Measurements from ENCODE around the gene FAM131A. TPM values are rescaled to one million over a fixed set of nuclear protein-coding genes. Genes with fewer than 3 reads are reported as not detected.

Gene FAM131A
- total and polyA plus RNA-seq, 8 donors, result 12.4 to 19.3 (median 14.9) TPM

DNA sequence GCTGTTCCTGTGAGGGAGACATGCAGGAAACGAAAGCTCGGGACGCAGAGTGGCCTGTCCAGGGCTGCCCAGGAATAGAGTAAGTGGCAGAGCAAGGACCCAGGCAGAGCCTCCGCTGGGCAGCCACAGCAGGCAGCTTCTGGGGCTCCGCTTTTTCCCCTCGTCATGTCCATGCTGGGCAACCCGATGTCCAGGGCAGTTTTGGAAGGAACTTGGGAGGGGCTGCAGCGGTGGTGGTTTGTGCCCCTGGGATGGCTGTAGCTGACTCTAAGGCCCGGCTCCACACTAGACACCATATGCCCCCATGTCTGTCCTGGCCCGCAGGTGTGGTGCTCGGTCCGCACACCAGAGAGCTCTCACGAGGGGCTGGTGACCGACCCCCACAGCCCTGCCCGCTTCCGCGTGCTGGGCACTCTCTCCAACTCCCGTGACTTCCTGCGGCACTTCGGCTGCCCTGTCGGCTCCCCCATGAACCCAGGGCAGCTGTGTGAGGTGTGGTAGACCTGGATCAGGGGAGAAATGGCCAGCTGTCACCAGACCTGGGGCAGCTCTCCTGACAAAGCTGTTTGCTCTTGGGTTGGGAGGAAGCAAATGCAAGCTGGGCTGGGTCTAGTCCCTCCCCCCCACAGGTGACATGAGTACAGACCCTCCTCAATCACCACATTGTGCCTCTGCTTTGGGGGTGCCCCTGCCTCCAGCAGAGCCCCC, 45.5 kb upstream of the FAM131A start:
- no peaks in the 10 kb centered on the region for H3K9me3 ChIP-seq
- ATAC-seq (no peak), DNase-seq (no peak)
- no peak overlapping the region for H3K27ac ChIP-seq
- H3K4me1 ChIP-seq, result no peaks in the 10 kb centered on the region
- no peaks in the 10 kb centered on the region for H3K36me3 ChIP-seq
- H3K27me3 ChIP-seq, result peaks cover 6 to 26% of the 10 kb centered on the region in 2 donors
- no peak for TF ChIP-seq CTCF (IDR thresholded peaks at IDR 0.05)
- intact Hi-C loops (cut with DNase I), result no loop called here
- no peak overlapping the region for H3K4me3 ChIP-seq

- DNase-seq, result no peak
- no peak overlapping the region for H3K4me3 ChIP-seq
- H3K9me3 ChIP-seq, result no peaks in the 10 kb centered on the region
- no peak for TF ChIP-seq CTCF (IDR thresholded peaks at IDR 0.05)
- intact Hi-C loops (cut with DNase I), result no loop called here
- ATAC-seq, result no peak
- H3K27me3 ChIP-seq, result no peaks in the 10 kb centered on the region
- H3K4me1 ChIP-seq, result peaks cover 5 to 18% of the 10 kb centered on the region in 2 donors
- H3K27ac ChIP-seq, result no peak overlapping the region
- H3K36me3 ChIP-seq, result peaks cover 0 to 7% of the 10 kb centered on the region in 2 donors
Measured at GRCh38 chr3:184295771-184296170, 41.6 kb upstream of the FAM131A start.

DNA sequence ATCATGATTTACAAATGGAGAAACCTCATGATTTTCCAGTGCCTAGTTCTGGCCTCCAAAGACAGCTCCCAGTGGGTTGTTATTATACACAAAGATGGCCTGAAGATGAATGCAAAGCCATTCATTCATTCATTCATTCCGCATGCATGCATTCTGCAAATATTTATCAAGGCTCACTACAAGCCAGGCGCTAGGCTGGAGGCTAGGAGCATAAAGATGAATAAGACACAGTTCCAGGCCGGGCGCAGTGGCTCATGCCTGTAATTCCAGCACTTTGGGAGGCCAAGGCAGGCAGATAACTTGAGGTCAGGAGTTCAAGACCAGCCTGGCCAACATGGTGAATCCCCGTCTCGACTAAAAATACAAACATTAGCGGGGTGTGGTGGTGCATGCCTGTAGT, 40.8 kb upstream of the FAM131A start:
- no peak overlapping the region for H3K27ac ChIP-seq
- H3K4me1 ChIP-seq, result peaks cover 5 to 25% of the 10 kb centered on the region in 2 donors
- no peak for DNase-seq
- ATAC-seq, result no peak
- peaks cover 0 to 15% of the 10 kb centered on the region in 2 donors for H3K36me3 ChIP-seq
- H3K27me3 ChIP-seq, result no peaks in the 10 kb centered on the region
- intact Hi-C loops (cut with DNase I), result no loop called here
- no peaks in the 10 kb centered on the region for H3K9me3 ChIP-seq
- TF ChIP-seq CTCF (IDR thresholded peaks at IDR 0.05), result no peak
- H3K4me3 ChIP-seq, result no peak overlapping the region

DNA sequence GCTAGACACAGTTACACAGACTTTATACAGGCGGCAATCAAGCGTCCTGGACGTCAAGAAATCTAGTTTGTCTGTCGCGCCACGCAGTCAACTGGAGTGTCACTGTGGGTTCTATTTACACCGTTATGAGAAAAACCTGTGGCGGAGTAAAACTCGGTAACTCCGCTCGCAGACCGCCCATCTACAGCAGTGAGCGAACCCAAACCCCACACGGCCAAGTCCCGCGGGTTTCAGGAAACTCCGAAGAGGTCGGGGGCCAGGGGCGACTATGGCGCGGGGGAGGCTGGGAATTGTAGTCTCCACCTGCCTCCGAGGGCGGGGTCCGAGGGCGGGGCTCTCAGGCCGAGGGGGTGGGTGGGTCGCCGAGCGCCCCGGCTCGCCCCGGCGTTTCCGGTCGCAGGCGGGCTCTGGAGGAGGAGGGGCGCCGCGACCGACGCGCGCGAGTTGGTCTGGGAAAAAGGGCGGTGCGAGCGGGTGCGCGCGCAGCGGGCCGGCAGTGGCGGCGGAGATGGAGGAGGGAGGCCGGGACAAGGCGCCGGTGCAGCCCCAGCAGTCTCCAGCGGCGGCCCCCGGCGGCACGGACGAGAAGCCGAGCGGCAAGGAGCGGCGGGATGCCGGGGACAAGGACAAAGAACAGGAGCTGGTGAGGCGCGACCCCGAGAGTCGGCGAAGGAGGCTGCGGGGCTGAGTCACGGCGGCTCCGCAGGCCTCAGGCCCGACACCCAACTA, 38.5 kb upstream of the FAM131A start, which contains the start of gene PSMD2:
Gene PSMD2, plus strand, starts transcription at position 483 of the 729 bp plus-strand sequence. Its CDS starts 26 bp downstream, at position 509.
- ATAC-seq (peak; percentile 99), DNase-seq (peak; percentile 94 to 99 (median 98))
- TF ChIP-seq CTCF (IDR thresholded peaks at IDR 0.05), result no peak
- Histone ChIP-seq H3K27ac (peak within 1 kb of the TSS; percentile 80 to 88), H3K36me3 (peaks cover 4 to 39% of the 10 kb centered on the region in 2 donors), H3K9me3 (no peaks in the 10 kb centered on the region), H3K4me1 (peaks cover 5 to 25% of the 10 kb centered on the region in 2 donors), H3K4me3 (peak within 1 kb of the TSS; percentile 90 to 100), H3K27me3 (no peaks in the 10 kb centered on the region)
- intact Hi-C loops (cut with DNase I), result no loop called here
